Transverse colon (tissue), 4 donors: ENCODE data around the gene MTFP1. TPM values are rescaled to one million over a fixed set of nuclear protein-coding genes. Genes with fewer than 3 reads are reported as not detected.
A peak's percentile ranks its signal among the peaks of the same experiment; 100 is the strongest.

Experiments used
- DNase-seq: peaks from one replicate; pipeline ENCODE4 v3.0.0-alpha.2; 2019
- H3K27ac ChIP-seq, 4 donors: fragments of 200-600 bp; sonication (generic); 2 replicates each; pipeline ENCODE4 v1.5.1; 2016 to 2018; ENCODE audit warnings: inconsistent platforms in 4 of 4
- H3K27me3 ChIP-seq: fragments of 200-600 bp; sonication (generic); 2 replicates; pipeline ENCODE4 v1.5.1; 2017; ENCODE audit warnings: inconsistent platforms
- H3K36me3 ChIP-seq, 4 donors: fragments of 200-600 bp; sonication (generic); 2 replicates each; pipeline ENCODE4 v1.5.1; 2017 to 2019; ENCODE audit warnings: inconsistent platforms in 4 of 4
- H3K4me1 ChIP-seq, 4 donors: fragments of 200-600 bp; sonication (generic); 2 replicates each; pipeline ENCODE4 v1.5.1; 2017 to 2020; ENCODE audit warnings: inconsistent platforms in 4 of 4
- H3K4me3 ChIP-seq, 4 donors: fragments of 200-600 bp; sonication (generic); 1 replicate in 1 of 4; 2 replicates in 3 of 4; pipeline versions ENCODE4 v1.5.1 to v1.6.1; 2017 to 2019; ENCODE audit warnings: inconsistent platforms in 4 of 4
- H3K9me3 ChIP-seq, 2 donors: fragments of 200-600 bp; sonication (generic); 2 replicates each; pipeline ENCODE4 v1.5.1; 2017 to 2019; ENCODE audit warnings: inconsistent platforms in 2 of 2
- CTCF ChIP-seq, 5 experiments: fragments of 200-600 bp in 3 of 5; fragments of 450-650 bp in 2 of 5; sonication (generic) in 3 of 5; IDR thresholded peaks; 1 replicate in 2 of 5; 2 replicates in 3 of 5; pipeline ENCODE4 v1.5.1; 2016 to 2017; ENCODE audit warnings: antibody characterized with exemption in 5 of 5, inconsistent platforms in 3 of 5, mild to moderate bottlenecking in 2 of 5, moderate library complexity in 1 of 5
- EP300 ChIP-seq: sonication (generic); formaldehyde crosslinking; IDR thresholded peaks from one replicate; pipeline ENCODE4 v1.6.1; 2017; ENCODE audit warnings: antibody characterized with exemption, low read depth
- POLR2A ChIP-seq: fragments of 450-650 bp; IDR thresholded peaks from one replicate; pipeline ENCODE4 v1.6.1; 2016; ENCODE audit warnings: antibody characterized with exemption, mild to moderate bottlenecking, moderate library complexity
- POLR2AphosphoS5 ChIP-seq, 3 donors: sonication (generic); formaldehyde crosslinking; IDR thresholded peaks; one replicate each; pipeline ENCODE4 v1.6.1; 2016; ENCODE audit warnings: antibody characterized with exemption in 3 of 3
- WGBS, 2 donors: methylation state at CpG; one replicate each; pipeline ENCODE4 v1.1.5; 2018; ENCODE audit warnings: low coverage in 1 of 2; 5-methylcytosine and 5-hydroxymethylcytosine counted together
- in situ Hi-C, 4 donors: fragments of 200-750 bp; cut with MboI; loops; one replicate each; pipeline versions ENCODE4 v1.15.0 to v1.15.1; 2017; ENCODE audit warnings: low sequenced_read_pairs in 3 of 4, low pct_ligation_motif_present in 1 of 4, low pct_unique_long_range_greater_than_20kb in 1 of 4
- intact Hi-C: fragments of 100-400 bp; cut with DNase I; formaldehyde crosslinking; loops from one replicate; pipeline ENCODE4 v1.15.1; 2023; ENCODE audit warnings: low total_unique reads
- total RNA-seq, 4 donors: library from RNA; depleted of rRNA; stranded (reverse); fragments of >200 nt; gene quantifications; one replicate each; pipeline ENCODE4 v1.1.0, GENCODE V29; 2016

MTFP1 gene
- total RNA-seq, 4 donors from 2014 or later, result 2.0 to 48.6 (median 21.4) TPM

- DNase-seq, result peak; percentile 78
- Histone ChIP-seq H3K4me1 (peaks cover 3 to 24% (median 17%) of the 10 kb centered on the region in 4 donors), H3K27me3 (peaks cover 16% of the 10 kb centered on the region), H3K9me3 (no peaks in the 10 kb centered on the region), H3K4me3 (peak within 1 kb of the TSS; percentile 45 to 61 (median 50)), H3K36me3 (no peaks in the 10 kb centered on the region), H3K27ac (peak within 1 kb of the TSS; percentile 35 to 57 (median 38))
- TF ChIP-seq POLR2A, result peak; percentile 16
- peak in 2 of 3 donors; percentile 26 to 51 for TF ChIP-seq POLR2AphosphoS5 (IDR thresholded peaks at IDR 0.05)
- TF ChIP-seq EP300, result no peak
- intact Hi-C loops, result no loop called here
- in situ Hi-C loops, result loop anchor here (10.0 to 25.0 kb wide), 4 partner anchors 90 to 285 kb away; partner anchors contain the start of genes CASTOR1 (in 1 of the 4) and OSM (in 1 of the 4)
- WGBS, 2 donors, result 9% methylated on average over 5 of the region's 56 CpGs; no CpG with 5 or more reads in 1 of the 2 donors
Observed at GRCh38 chr22:30396871-30397655, 28.5 kb upstream of the MTFP1 start, which contains the start of gene SEC14L2. Gene SEC14L2 (plus strand): TSS chr22:30397018. CDS start chr22:30397117, 99 bp downstream.

DNA sequence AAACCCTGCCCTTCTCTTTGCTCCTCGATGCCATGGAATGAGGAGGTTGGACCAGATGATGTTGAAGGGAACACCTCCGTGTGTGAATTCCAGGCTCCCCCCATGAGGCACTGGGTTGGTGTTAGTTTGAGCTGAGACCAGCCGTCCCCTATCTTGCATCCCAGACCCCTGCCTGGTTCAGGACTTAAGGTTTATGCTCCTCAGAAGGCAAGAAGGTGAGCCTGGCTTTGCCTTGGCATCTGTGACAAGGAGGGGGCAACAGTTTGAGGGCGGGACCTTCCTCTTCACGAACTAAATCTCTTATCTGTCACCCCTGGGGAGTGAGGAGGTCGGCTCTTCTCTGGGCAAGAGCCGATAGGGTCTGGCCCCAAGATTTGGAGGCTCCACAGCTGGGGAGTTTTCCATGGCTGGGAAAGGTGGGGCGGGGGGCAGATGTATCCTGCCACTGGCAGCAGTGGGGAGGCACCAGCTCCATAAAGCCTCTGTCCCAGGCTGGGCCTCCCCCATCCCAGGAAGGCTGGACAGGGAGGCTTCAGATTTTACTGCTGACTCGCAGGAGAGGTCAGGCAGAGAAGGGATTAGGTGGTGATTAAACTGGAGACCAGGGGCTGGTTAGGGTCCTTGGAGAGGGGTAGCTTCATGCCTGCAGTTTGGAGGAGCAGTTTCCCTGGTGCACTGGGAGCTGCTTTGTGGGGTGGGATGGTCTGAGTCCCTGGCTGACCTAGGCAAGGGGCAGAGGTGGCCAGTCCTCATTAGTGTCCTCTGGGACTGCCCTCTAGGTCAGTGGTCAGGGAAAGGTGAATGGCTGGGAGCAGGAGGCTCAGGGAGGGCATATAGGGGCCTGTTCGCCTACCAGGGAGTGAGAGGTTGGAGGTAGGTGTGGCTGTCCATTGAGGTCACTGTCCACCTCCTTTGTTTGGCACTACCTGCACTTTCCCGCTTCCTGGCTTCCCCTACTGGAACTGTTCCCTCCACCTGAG lies 27.6 kb upstream of the MTFP1 start:
- in situ Hi-C loops, result loop anchor here (10.0 to 25.0 kb wide), 4 partner anchors 89 to 286 kb away; partner anchors contain the start of genes CASTOR1 (in 1 of the 4) and OSM (in 1 of the 4)

GRCh38 chr22:30398685-30399680 lies 26.6 kb upstream of the MTFP1 start:
- Histone ChIP-seq H3K9me3 (no peaks in the 10 kb centered on the region), H3K27me3 (peaks cover 16% of the 10 kb centered on the region), H3K36me3 (no peaks in the 10 kb centered on the region), H3K4me1 (peaks cover 3 to 24% (median 17%) of the 10 kb centered on the region in 4 donors), H3K4me3 (no peak overlapping the region), H3K27ac (no peak overlapping the region)
- no peak for DNase-seq
- in situ Hi-C loops, result loop anchor here (10.0 to 25.0 kb wide), 4 partner anchors 88 to 287 kb away; partner anchors contain the start of genes CASTOR1 (in 1 of the 4) and OSM (in 1 of the 4)
- TF ChIP-seq POLR2A, result no peak
- TF ChIP-seq POLR2AphosphoS5 (IDR thresholded peaks at IDR 0.05), result no peak
- no peak for TF ChIP-seq CTCF (IDR thresholded peaks at IDR 0.05)
- TF ChIP-seq EP300, result no peak
- 32 to 68% methylated on average over 5 to 24 of the region's 25 CpGs for WGBS, 2 donors
- intact Hi-C loops, result no loop called here

More for the DNA sequence above, 27.6 kb upstream of the MTFP1 start:
- H3K36me3 ChIP-seq, result no peaks in the 10 kb centered on the region
- WGBS, 2 donors, result 36% methylated on average over 11 of the region's 11 CpGs; no CpG with 5 or more reads in 1 of the 2 donors
- no peak for TF ChIP-seq CTCF (IDR thresholded peaks at IDR 0.05)
- TF ChIP-seq EP300, result no peak
- TF ChIP-seq POLR2A, result no peak
- no peak for TF ChIP-seq POLR2AphosphoS5 (IDR thresholded peaks at IDR 0.05)
- no peak for DNase-seq
- intact Hi-C loops, result no loop called here
- peaks cover 16% of the 10 kb centered on the region for H3K27me3 ChIP-seq
- H3K9me3 ChIP-seq, result no peaks in the 10 kb centered on the region
- H3K4me3 ChIP-seq, result peak overlapping the region; percentile 45 to 61 (median 50)
- peaks cover 3 to 24% (median 17%) of the 10 kb centered on the region in 4 donors for H3K4me1 ChIP-seq
- peak overlapping the region in 3 of 4 donors; percentile 35 to 57 (median 38) for H3K27ac ChIP-seq
